Esophagus muscularis mucosa (tissue), 4 donors: ENCODE measurements around the gene EHBP1. TPM values are rescaled to one million over a fixed set of nuclear protein-coding genes. Genes with fewer than 3 reads are reported as not detected.

Source experiments
- DNase-seq: peaks from one replicate; pipeline ENCODE4 v3.0.0-alpha.2; 2017; ENCODE audit errors: extremely low spot score
- H3K27ac ChIP-seq, 4 donors: fragments of 200-600 bp; sonication (generic); replicated peaks in 1 of 4; 1 replicate in 3 of 4; 2 replicates in 1 of 4; pipeline ENCODE4 v1.5.1; 2016 to 2019; ENCODE audit warnings: mild to moderate bottlenecking in 1 of 4
- H3K27me3 ChIP-seq, 4 donors: fragments of 200-600 bp; sonication (generic); one replicate each; pipeline versions ENCODE4 v1.5.1 to v1.6.0; 2016 to 2019
- H3K36me3 ChIP-seq, 4 donors: fragments of 200-600 bp; sonication (generic); one replicate each; pipeline ENCODE4 v1.5.1; 2016 to 2019
- H3K4me1 ChIP-seq, 4 donors: fragments of 200-600 bp; sonication (generic); one replicate each; pipeline ENCODE4 v1.5.1; 2016 to 2019
- H3K4me3 ChIP-seq, 4 donors: fragments of 200-600 bp; sonication (generic); 1 replicate in 2 of 4; 2 replicates in 2 of 4; pipeline ENCODE4 v1.5.1; 2016 to 2019; ENCODE audit warnings: mild to moderate bottlenecking in 4 of 4, moderate library complexity in 1 of 4
- H3K9me3 ChIP-seq, 4 donors: fragments of 200-600 bp; sonication (generic); 1 replicate in 3 of 4; 2 replicates in 1 of 4; pipeline ENCODE4 v1.5.1; 2016 to 2019
- CTCF ChIP-seq, 3 experiments: fragments of 200-600 bp in 2 of 3; fragments of 450-650 bp in 1 of 3; sonication (generic) in 2 of 3; IDR thresholded peaks; one replicate each; pipeline ENCODE4 v1.5.1; 2017 to 2019; ENCODE audit warnings: antibody characterized with exemption in 3 of 3, mild to moderate bottlenecking in 2 of 3, moderate library complexity in 1 of 3
- EP300 ChIP-seq: sonication (generic); formaldehyde crosslinking; IDR thresholded peaks from one replicate; pipeline ENCODE4 v1.6.1; 2017; ENCODE audit warnings: antibody characterized with exemption
- POLR2A ChIP-seq: fragments of 450-650 bp; IDR thresholded peaks from one replicate; pipeline ENCODE4 v1.6.1; 2017; ENCODE audit warnings: antibody characterized with exemption, moderate library complexity, mild to moderate bottlenecking, low read depth
- POLR2AphosphoS5 ChIP-seq, 2 donors: sonication (generic); formaldehyde crosslinking; IDR thresholded peaks; one replicate each; pipeline ENCODE4 v1.6.1; 2017; ENCODE audit warnings: antibody characterized with exemption in 2 of 2
- WGBS: methylation state at CpG from one replicate; pipeline ENCODE4 v1.1.5; 2018; 5-methylcytosine and 5-hydroxymethylcytosine counted together
- intact Hi-C: fragments of 100-400 bp; cut with DNase I; formaldehyde crosslinking; loops from one replicate; pipeline ENCODE4 v1.15.1; 2023
- total RNA-seq, 4 donors: library from RNA; depleted of rRNA; stranded (reverse); fragments of >200 nt; gene quantifications; one replicate each; pipeline versions ENCODE4 v1.1.0 to v1.2.1, GENCODE V29; 2016

Gene EHBP1
- total RNA-seq, 4 donors from 2014 or later: 103 to 199 (median 151) TPM

GRCh38 chr2:62663411-62663810 lies 42.1 kb upstream of the EHBP1 start:
- Histone ChIP-seq H3K36me3 (no peaks in the 10 kb centered on the region), H3K27ac (peak overlapping the region; percentile 76 to 82 (median 81)), H3K27me3 (no peaks in the 10 kb centered on the region), H3K9me3 (no peaks in the 10 kb centered on the region), H3K4me3 (no peak overlapping the region), H3K4me1 (peaks cover 29 to 88% (median 74%) of the 10 kb centered on the region in 4 donors)
- no peak for DNase-seq
- TF ChIP-seq EP300 (no peak), POLR2A (no peak), CTCF (IDR thresholded peaks at IDR 0.05) (no peak), POLR2AphosphoS5 (IDR thresholded peaks at IDR 0.05) (peak in 1 of 2 donors; percentile 84)
- intact Hi-C loops: loop anchor here (5.0 kb wide), 1 partner anchor 44 kb away; the partner anchor contains the start of gene EHBP1

GRCh38 chr2:62663920-62664795 lies 41.4 kb upstream of the EHBP1 start:
- peaks cover 29 to 88% (median 74%) of the 10 kb centered on the region in 4 donors for H3K4me1 ChIP-seq
- H3K27me3 ChIP-seq: no peaks in the 10 kb centered on the region
- peak overlapping the region in 1 of 4 donors; percentile 15 for H3K4me3 ChIP-seq
- H3K27ac ChIP-seq: peak overlapping the region; percentile 76 to 82 (median 81)
- intact Hi-C loops: loop anchor here (5.0 kb wide), 1 partner anchor 43 kb away; the partner anchor contains the start of gene EHBP1
- H3K36me3 ChIP-seq: no peaks in the 10 kb centered on the region
- no peak for DNase-seq
- no peaks in the 10 kb centered on the region for H3K9me3 ChIP-seq
- TF ChIP-seq CTCF (IDR thresholded peaks at IDR 0.05) (peak in 2 of 3 experiments; percentile 12 to 19), EP300 (no peak), POLR2AphosphoS5 (IDR thresholded peaks at IDR 0.05) (peak in 1 of 2 donors; percentile 4)

- peak overlapping the region; percentile 76 to 82 (median 81) for H3K27ac ChIP-seq
- H3K4me3 ChIP-seq: no peak overlapping the region
- H3K4me1 ChIP-seq: peaks cover 23 to 77% (median 67%) of the 10 kb centered on the region in 4 donors
- H3K27me3 ChIP-seq: no peaks in the 10 kb centered on the region
- intact Hi-C loops: no loop called here
- 60% methylated on average over 1 of the region's 1 CpG for WGBS
- TF ChIP-seq POLR2A (no peak), CTCF (IDR thresholded peaks at IDR 0.05) (no peak), POLR2AphosphoS5 (IDR thresholded peaks at IDR 0.05) (no peak)
- H3K9me3 ChIP-seq: no peaks in the 10 kb centered on the region
- DNase-seq: no peak
- no peaks in the 10 kb centered on the region for H3K36me3 ChIP-seq
Observed at GRCh38 chr2:62665446-62665845, 40.1 kb upstream of the EHBP1 start.

GRCh38 chr2:62669180-62669579 lies 36.3 kb upstream of the EHBP1 start:
- no peak overlapping the region for H3K27ac ChIP-seq
- no peaks in the 10 kb centered on the region for H3K27me3 ChIP-seq
- intact Hi-C loops: no loop called here
- 78% methylated on average over 5 of the region's 5 CpGs for WGBS
- H3K36me3 ChIP-seq: no peaks in the 10 kb centered on the region
- no peak for DNase-seq
- H3K4me1 ChIP-seq: peaks cover 19 to 71% (median 58%) of the 10 kb centered on the region in 4 donors
- H3K9me3 ChIP-seq: no peaks in the 10 kb centered on the region
- no peak overlapping the region for H3K4me3 ChIP-seq
- TF ChIP-seq POLR2A: no peak
- no peak for TF ChIP-seq CTCF (IDR thresholded peaks at IDR 0.05)
- no peak for TF ChIP-seq EP300
- TF ChIP-seq POLR2AphosphoS5 (IDR thresholded peaks at IDR 0.05): no peak
